ENCODE measurements around the gene OCRL. TPM values are rescaled to one million over a fixed set of nuclear protein-coding genes. Genes with fewer than 3 reads are reported as not detected.

Gene OCRL
- total RNA-seq, 1 donor from 2014 or later, result 25.3 TPM

- peaks cover 14% of the 10 kb centered on the region for H3K4me1 Mint-ChIP-seq
- H2AFZ ChIP-seq (replicated peaks), result no peak overlapping the region
- peak overlapping the region; percentile 95 for H3K27ac Mint-ChIP-seq
These were observed 17.6 kb upstream of the OCRL start for GRCh38 chrX:129522184-129523078.

GRCh38 chrX:129523079-129523911 lies 16.8 kb upstream of the OCRL start, which contains the start of gene SMARCA1:
SMARCA1 (minus strand) TSS chrX:129523490; CDS start chrX:129523370, 120 bp downstream.
- Histone ChIP-seq H3K27ac (peak within 1 kb of the TSS; percentile 94), H3K9ac (peak within 1 kb of the TSS; percentile 71), H2AFZ (replicated peaks) (no peak within 1 kb of the TSS), H3K79me2 (ENCODE audit: low read depth) (peaks cover 39% of the 10 kb centered on the region), H3K4me3 (peak within 1 kb of the TSS; percentile 92), H3K4me1 (no peaks in the 10 kb centered on the region), H3K4me2 (peak within 1 kb of the TSS; percentile 52), H3K9me3 (ENCODE audit: low read depth) (peaks cover 6% of the 10 kb centered on the region), H4K20me1 (ENCODE audit: low read depth) (peaks cover 5% of the 10 kb centered on the region), H3F3A (ENCODE audit: low read depth) (peaks cover 14% of the 10 kb centered on the region), H3K36me3 (no peaks in the 10 kb centered on the region), H3K27me3 (no peaks in the 10 kb centered on the region)
- peaks cover 5% of the 10 kb centered on the region for H3K27me3 Mint-ChIP-seq (ENCODE audit: insufficient read depth, low read depth)
- H3K4me3 Mint-ChIP-seq, result peak within 1 kb of the TSS; percentile 96
- H3K36me3 Mint-ChIP-seq, result no peaks in the 10 kb centered on the region
- peaks cover 14% of the 10 kb centered on the region for H3K4me1 Mint-ChIP-seq
- DNase-seq (ENCODE audit: low spot score), result peak; percentile 76
- no peaks in the 10 kb centered on the region for H3K9me3 Mint-ChIP-seq
- TF ChIP-seq EZH2 (IDR thresholded peaks at IDR 0.05) (no peak), EZH2phosphoT487 (IDR thresholded peaks at IDR 0.05) (no peak)
- TF ChIP-seq, protein P1, sequence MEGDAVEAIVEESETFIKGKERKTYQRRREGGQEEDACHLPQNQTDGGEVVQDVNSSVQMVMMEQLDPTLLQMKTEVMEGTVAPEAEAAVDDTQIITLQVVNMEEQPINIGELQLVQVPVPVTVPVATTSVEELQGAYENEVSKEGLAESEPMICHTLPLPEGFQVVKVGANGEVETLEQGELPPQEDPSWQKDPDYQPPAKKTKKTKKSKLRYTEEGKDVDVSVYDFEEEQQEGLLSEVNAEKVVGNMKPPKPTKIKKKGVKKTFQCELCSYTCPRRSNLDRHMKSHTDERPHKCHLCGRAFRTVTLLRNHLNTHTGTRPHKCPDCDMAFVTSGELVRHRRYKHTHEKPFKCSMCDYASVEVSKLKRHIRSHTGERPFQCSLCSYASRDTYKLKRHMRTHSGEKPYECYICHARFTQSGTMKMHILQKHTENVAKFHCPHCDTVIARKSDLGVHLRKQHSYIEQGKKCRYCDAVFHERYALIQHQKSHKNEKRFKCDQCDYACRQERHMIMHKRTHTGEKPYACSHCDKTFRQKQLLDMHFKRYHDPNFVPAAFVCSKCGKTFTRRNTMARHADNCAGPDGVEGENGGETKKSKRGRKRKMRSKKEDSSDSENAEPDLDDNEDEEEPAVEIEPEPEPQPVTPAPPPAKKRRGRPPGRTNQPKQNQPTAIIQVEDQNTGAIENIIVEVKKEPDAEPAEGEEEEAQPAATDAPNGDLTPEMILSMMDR (IDR thresholded peaks at IDR 0.05), result no peak
- H3K27ac Mint-ChIP-seq, result peak within 1 kb of the TSS; percentile 96

More at GRCh38 chrX:129522184-129523078, 17.6 kb upstream of the OCRL start:
- Mint-ChIP-seq H3K27me3 (ENCODE audit: insufficient read depth, low read depth) (peaks cover 3% of the 10 kb centered on the region), H3K4me3 (peak overlapping the region; percentile 96), H3K36me3 (no peaks in the 10 kb centered on the region), H3K9me3 (no peaks in the 10 kb centered on the region)
- Histone ChIP-seq H3K79me2 (ENCODE audit: low read depth) (peaks cover 48% of the 10 kb centered on the region), H3K4me3 (peak overlapping the region; percentile 92), H3K4me1 (no peaks in the 10 kb centered on the region), H4K20me1 (ENCODE audit: low read depth) (peaks cover 5% of the 10 kb centered on the region), H3F3A (ENCODE audit: low read depth) (peaks cover 16% of the 10 kb centered on the region), H3K4me2 (peak overlapping the region; percentile 52), H3K9ac (peak overlapping the region; percentile 71), H3K27ac (peak overlapping the region; percentile 94), H3K9me3 (ENCODE audit: low read depth) (peaks cover 6% of the 10 kb centered on the region), H3K27me3 (no peaks in the 10 kb centered on the region), H3K36me3 (no peaks in the 10 kb centered on the region)
- peak; percentile 80 for DNase-seq (ENCODE audit: low spot score)
- no peak for TF ChIP-seq EZH2 (IDR thresholded peaks at IDR 0.05)
- TF ChIP-seq, protein P1 (IDR thresholded peaks at IDR 0.05), result peak; percentile 38

GRCh38 chrX:129524250-129524850 lies 15.7 kb upstream of the OCRL start:
- Histone ChIP-seq H3K4me2 (peak overlapping the region; percentile 52), H3K36me3 (no peaks in the 10 kb centered on the region), H4K20me1 (ENCODE audit: low read depth) (peaks cover 5% of the 10 kb centered on the region), H3K9me3 (ENCODE audit: low read depth) (peaks cover 6% of the 10 kb centered on the region), H2AFZ (replicated peaks) (no peak overlapping the region), H3K27ac (peak overlapping the region; percentile 94), H3K4me3 (peak overlapping the region; percentile 92), H3K9ac (no peak overlapping the region), H3F3A (ENCODE audit: low read depth) (peaks cover 13% of the 10 kb centered on the region), H3K79me2 (ENCODE audit: low read depth) (peaks cover 29% of the 10 kb centered on the region), H3K27me3 (no peaks in the 10 kb centered on the region), H3K4me1 (no peaks in the 10 kb centered on the region)
- no peak for DNase-seq (ENCODE audit: low spot score)
- Mint-ChIP-seq H3K27ac (no peak overlapping the region), H3K9me3 (no peaks in the 10 kb centered on the region), H3K4me1 (peaks cover 11% of the 10 kb centered on the region), H3K27me3 (ENCODE audit: insufficient read depth, low read depth) (peaks cover 5% of the 10 kb centered on the region), H3K36me3 (no peaks in the 10 kb centered on the region), H3K4me3 (peak overlapping the region; percentile 93)
- TF ChIP-seq, protein P1 (IDR thresholded peaks at IDR 0.05), result no peak
- TF ChIP-seq EZH2phosphoT487 (IDR thresholded peaks at IDR 0.05), result no peak
- no peak for TF ChIP-seq EZH2 (IDR thresholded peaks at IDR 0.05)
